GM12873 (cell line): Measurements from ENCODE around the gene ZBTB25.

ENCODE experiments used
- TF ChIP-seq, protein P1 (sequence below): IDR thresholded peaks from 2 replicates; pipeline ENCODE4 v1.5.1; 2012; ENCODE audit warnings: low read depth, mild to moderate bottlenecking, moderate library complexity, low read length, control low read depth; ENCODE audit not compliant: insufficient read depth; ENCODE audit errors: missing control alignments

ZBTB25 gene

DNA sequence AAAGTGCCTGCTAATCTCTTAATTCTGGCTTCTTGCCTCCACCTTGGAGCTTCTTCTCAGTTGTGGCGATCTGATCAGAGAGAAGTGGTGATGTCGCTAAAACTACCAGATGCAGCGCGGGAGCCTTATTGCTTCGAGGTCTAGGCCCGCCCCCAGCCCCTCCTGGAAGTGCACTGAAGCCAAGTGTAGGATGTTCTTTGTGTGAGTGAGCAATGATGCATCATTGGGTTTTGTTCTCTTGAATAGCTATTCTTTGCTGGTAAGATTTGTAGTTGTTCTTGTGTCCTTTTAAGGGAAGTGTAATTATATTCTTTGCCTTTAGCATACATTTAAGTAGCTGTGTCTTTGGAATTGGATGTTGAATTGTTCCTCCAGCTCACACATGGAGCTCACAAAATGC, 79.7 kb downstream of the ZBTB25 start:
- TF ChIP-seq, protein P1, sequence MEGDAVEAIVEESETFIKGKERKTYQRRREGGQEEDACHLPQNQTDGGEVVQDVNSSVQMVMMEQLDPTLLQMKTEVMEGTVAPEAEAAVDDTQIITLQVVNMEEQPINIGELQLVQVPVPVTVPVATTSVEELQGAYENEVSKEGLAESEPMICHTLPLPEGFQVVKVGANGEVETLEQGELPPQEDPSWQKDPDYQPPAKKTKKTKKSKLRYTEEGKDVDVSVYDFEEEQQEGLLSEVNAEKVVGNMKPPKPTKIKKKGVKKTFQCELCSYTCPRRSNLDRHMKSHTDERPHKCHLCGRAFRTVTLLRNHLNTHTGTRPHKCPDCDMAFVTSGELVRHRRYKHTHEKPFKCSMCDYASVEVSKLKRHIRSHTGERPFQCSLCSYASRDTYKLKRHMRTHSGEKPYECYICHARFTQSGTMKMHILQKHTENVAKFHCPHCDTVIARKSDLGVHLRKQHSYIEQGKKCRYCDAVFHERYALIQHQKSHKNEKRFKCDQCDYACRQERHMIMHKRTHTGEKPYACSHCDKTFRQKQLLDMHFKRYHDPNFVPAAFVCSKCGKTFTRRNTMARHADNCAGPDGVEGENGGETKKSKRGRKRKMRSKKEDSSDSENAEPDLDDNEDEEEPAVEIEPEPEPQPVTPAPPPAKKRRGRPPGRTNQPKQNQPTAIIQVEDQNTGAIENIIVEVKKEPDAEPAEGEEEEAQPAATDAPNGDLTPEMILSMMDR: no peak

DNA sequence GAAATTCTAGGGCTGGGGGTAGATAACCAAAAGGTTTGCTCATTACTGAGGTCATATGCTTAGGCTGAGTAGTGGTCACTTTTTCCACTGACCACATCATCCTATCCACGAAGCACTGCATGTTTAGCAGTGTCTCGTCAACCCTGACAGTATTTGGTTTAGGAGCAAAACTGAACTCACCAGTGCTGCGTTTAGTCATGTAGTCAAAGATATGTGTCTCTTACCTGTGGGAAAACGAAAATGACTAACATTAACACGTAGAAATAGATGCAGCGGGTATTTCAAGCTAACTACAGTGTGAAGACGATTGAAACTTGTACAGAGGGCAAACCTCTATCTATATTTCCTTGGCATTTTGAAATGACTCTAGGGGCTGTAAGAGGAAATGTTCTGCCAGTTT, 80.9 kb downstream of the ZBTB25 start:
- TF ChIP-seq, protein P1: no peak

DNA sequence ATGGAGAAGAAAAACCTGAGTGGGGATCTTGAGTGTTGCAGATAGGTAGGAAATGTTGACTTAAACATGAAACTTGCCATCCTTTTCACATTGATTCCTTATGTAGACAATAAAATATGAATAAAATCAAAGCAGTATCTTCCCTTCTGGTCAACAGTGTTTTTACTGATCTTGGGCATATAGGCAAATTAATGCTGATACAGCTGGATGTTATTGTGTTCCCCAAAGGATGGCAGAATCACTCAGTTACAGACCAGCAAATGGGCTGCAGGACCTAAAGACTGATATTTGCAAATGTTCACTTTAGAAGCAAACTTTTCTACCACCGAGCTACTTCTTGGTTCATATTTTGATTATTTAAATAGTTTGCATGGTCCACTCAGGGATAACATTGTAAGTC, 81.6 kb downstream of the ZBTB25 start:
- TF ChIP-seq, protein P1: no peak

DNA sequence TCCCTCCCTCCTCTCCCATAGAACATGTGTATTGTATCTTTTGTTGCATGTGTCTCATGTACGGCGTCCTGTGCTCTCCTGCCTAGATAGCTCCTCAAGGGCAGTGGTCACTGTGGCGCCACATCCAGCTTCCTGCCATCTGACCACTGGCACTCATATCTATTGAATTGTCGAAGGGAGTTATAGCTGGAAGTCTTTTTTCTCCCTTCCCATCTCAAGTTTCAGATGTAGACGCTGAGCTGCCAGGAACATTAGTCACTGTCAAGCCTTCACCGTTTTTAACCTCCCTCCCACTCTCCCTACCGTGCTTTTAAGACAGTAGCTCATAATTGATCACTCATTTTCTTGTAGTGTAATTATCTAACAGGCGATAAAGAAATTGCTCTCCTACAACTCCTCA, 82.5 kb downstream of the ZBTB25 start:
- TF ChIP-seq, protein P1: no peak

DNA sequence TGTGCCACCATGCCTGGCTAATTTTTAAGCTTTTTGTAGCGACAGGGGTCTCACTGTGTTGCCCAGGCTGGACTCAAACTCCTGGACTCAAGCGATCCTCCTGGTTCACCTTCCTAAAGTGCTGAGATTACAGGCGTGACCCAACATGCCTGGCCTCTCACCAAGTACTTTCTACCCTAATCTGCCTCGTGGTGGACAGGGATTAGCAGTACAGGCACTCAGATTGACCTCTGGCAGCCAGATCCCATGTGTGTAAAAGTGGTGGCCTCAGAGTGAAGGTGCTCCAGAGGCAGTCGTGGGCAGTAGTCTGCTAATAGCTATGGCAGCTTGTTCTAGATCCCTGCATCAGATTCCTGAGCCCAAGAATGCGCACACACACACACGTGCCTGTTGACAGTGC, 84.6 kb downstream of the ZBTB25 start:
- TF ChIP-seq, protein P1: no peak

DNA sequence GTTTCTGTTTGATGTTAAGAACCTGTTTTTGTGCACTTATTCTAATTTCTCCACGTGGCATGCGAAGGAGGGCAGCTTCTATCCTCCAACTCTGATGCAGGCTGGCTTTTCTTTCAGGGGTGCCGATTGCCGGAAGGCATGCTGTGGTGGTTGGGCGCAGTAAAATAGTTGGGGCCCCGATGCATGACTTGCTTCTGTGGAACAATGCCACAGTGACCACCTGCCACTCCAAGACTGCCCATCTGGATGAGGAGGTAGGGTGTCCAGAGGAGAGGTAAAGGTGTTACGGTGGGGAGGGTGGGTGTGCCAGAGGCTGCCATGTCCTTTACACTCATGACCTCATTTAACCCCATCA, 85.9 kb downstream of the ZBTB25 start:
- TF ChIP-seq, protein P1: no peak

DNA sequence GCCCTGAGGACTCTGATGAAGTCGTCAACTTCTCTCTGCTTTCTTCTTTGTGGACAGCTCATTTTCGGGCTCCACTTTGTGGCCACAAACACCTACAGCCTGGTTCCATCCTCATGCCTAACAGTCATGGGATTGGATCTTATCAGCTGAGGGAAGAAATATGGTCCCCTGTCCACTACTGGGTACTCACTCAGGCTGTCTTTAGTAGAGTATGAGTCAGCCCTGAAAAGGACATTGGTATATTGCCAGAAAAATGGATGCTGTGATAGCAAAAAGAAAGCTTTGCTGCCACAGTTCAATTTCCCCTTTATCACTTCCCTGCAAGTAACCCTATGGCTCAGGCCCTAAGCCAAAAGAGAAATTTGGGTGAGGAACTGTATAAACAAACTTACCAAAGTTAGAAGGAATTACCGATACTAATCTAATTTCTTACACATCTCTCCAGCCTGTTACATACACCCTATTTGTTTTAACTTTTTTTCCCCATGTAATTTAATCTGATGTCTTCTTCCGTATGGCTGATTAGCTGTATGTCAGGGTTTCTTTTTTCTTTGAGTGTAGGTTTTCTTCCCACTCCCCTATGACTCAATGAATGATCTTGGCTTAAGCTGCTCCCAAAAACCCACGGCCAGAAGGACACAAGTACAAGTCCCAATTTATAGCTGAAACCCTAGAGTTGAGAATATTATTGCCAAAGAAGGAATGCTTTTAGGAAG, 86.4 kb downstream of the ZBTB25 start:
- TF ChIP-seq, protein P1: no peak
